ENCODE measurements around the gene GPC5.
"Not testable (repeated sequence)": the region's sequence is repeated elsewhere in the genome, so short reads cannot be mapped to it uniquely, and the experiment has no call there.

GPC5 gene

GRCh38 chr13:91369441-91369831 lies 29.0 kb upstream of the GPC5 start:
- no peak for DNase-seq

GRCh38 chr13:91370501-91370900 lies 27.9 kb upstream of the GPC5 start:
- no peak for DNase-seq

GRCh38 chr13:91372911-91373310 lies 25.5 kb upstream of the GPC5 start:
- DNase-seq: no peak

GRCh38 chr13:91375116-91375729 lies 23.2 kb upstream of the GPC5 start:
- no peak for DNase-seq

- DNase-seq: no peak
These were observed 17.1 kb upstream of the GPC5 start for GRCh38 chr13:91381371-91381770.

- no peak for DNase-seq
These were observed 14.6 kb upstream of the GPC5 start for GRCh38 chr13:91383836-91384235.

GRCh38 chr13:91384896-91385295 lies 13.5 kb upstream of the GPC5 start:
- DNase-seq: no peak

GRCh38 chr13:91389186-91389585 lies 9.2 kb upstream of the GPC5 start:
- no peak for DNase-seq

- DNase-seq: no peak
These were observed 826 bp upstream of the GPC5 start for GRCh38 chr13:91397595-91397994.

GRCh38 chr13:91399189-91400062 lies 1.0 kb downstream of the GPC5 start:
- DNase-seq: peak; percentile 17

GRCh38 chr13:91400063-91400399 lies 1.6 kb downstream of the GPC5 start:
- no peak for DNase-seq

- no peak for DNase-seq
These were observed 2.2 kb downstream of the GPC5 start for GRCh38 chr13:91400671-91401070.

GRCh38 chr13:91401920-91402319 lies 3.5 kb downstream of the GPC5 start:
- no peak for DNase-seq

- DNase-seq: no peak
These were observed 6.8 kb downstream of the GPC5 start for GRCh38 chr13:91405240-91405639.

- no peak for DNase-seq
These were observed 8.2 kb downstream of the GPC5 start for GRCh38 chr13:91406619-91407018.

- DNase-seq: no peak
These were observed 10.6 kb downstream of the GPC5 start for GRCh38 chr13:91408971-91409370.

GRCh38 chr13:91416579-91416978 lies 18.2 kb downstream of the GPC5 start:
- DNase-seq: not testable (repeated sequence)

- DNase-seq: no peak
These were observed 19.4 kb downstream of the GPC5 start for GRCh38 chr13:91417660-91418325.

- no peak for DNase-seq
These were observed 28.5 kb downstream of the GPC5 start for GRCh38 chr13:91426913-91427312.

- DNase-seq: not testable (repeated sequence)
These were observed 40.3 kb downstream of the GPC5 start for GRCh38 chr13:91438674-91439073.

GRCh38 chr13:91450913-91451312 lies 52.5 kb downstream of the GPC5 start:
- DNase-seq: no peak

GRCh38 chr13:91454666-91455065 lies 56.2 kb downstream of the GPC5 start:
- DNase-seq: no peak

GRCh38 chr13:91456837-91457236 lies 58.4 kb downstream of the GPC5 start:
- no peak for DNase-seq

- no peak for DNase-seq
These were observed 61.1 kb downstream of the GPC5 start for GRCh38 chr13:91459485-91459884.

Measured in femur (tissue), 1 donor.